GM23338 (cell line): ENCODE measurements around the gene RUBCN. TPM values are rescaled to one million over a fixed set of nuclear protein-coding genes. Genes with fewer than 3 reads are reported as not detected.

Experiments used
- ATAC-seq: fragments of 200-7000 bp; cut with Tn5 transposase; 3 replicates; pipeline ENCODE4 v1.9.1; 2020
- DNase-seq: peaks from one replicate; pipeline ENCODE4 v3.0.0-alpha.2; 2015; ENCODE audit warnings: low spot score
- H2AFZ ChIP-seq: fragments of 200-600 bp; sonication (generic); 2 replicates; pipeline ENCODE4 v1.8.0; 2016; ENCODE audit warnings: antibody characterized with exemption, mild to moderate bottlenecking, moderate library complexity
- H3F3A ChIP-seq: fragments of 200-600 bp; sonication (generic); replicated peaks from 2 replicates; pipeline ENCODE4 v1.8.0; 2017; ENCODE audit warnings: antibody characterized with exemption, mixed run types, low read depth
- H3K27ac ChIP-seq: fragments of 200-600 bp; sonication (generic); 2 replicates; pipeline ENCODE4 v1.6.1; 2016; ENCODE audit warnings: low read depth
- H3K27me3 ChIP-seq: fragments of 200-600 bp; sonication (generic); 2 replicates; pipeline ENCODE4 v1.8.0; 2016; ENCODE audit warnings: mild to moderate bottlenecking, mixed run types, moderate library complexity; ENCODE audit not compliant: insufficient read depth
- H3K36me3 ChIP-seq: fragments of 200-600 bp; sonication (generic); 2 replicates; pipeline ENCODE4 v1.8.0; 2016; ENCODE audit warnings: mild to moderate bottlenecking; ENCODE audit not compliant: insufficient read depth
- H3K4me1 ChIP-seq: fragments of 200-600 bp; sonication (generic); 2 replicates; pipeline ENCODE4 v1.8.0; 2016; ENCODE audit warnings: mild to moderate bottlenecking, moderate library complexity; ENCODE audit not compliant: insufficient read depth
- H3K4me2 ChIP-seq: fragments of 200-600 bp; sonication (generic); 2 replicates; pipeline ENCODE4 v1.7.1; 2017; ENCODE audit warnings: mixed run types
- H3K4me3 ChIP-seq: fragments of 200-600 bp; sonication (generic); 2 replicates; pipeline ENCODE4 v1.6.1; 2016; ENCODE audit warnings: mixed run types
- H3K79me2 ChIP-seq: fragments of 200-600 bp; sonication (generic); replicated peaks from 2 replicates; pipeline ENCODE4 v1.8.0; 2017; ENCODE audit warnings: mild to moderate bottlenecking; ENCODE audit not compliant: insufficient read depth
- H3K9me2 ChIP-seq: fragments of 200-600 bp; sonication (generic); 2 replicates; pipeline ENCODE4 v1.8.0; 2017; ENCODE audit not compliant: insufficient read depth
- H4K20me1 ChIP-seq: fragments of 200-600 bp; sonication (generic); replicated peaks from 2 replicates; pipeline ENCODE4 v1.8.0; 2017; ENCODE audit warnings: mild to moderate bottlenecking; ENCODE audit not compliant: insufficient read depth
- H3K27ac Mint-ChIP-seq: 2 replicates; pipeline ENCODE4 v1.8.0; 2020; ENCODE audit warnings: inconsistent platforms, mild to moderate bottlenecking, moderate library complexity, mixed read lengths
- H3K27me3 Mint-ChIP-seq: 3 replicates; pipeline ENCODE4 v1.8.0; 2022; ENCODE audit warnings: low read depth, mild to moderate bottlenecking, moderate library complexity, mixed read lengths, inconsistent platforms; ENCODE audit not compliant: insufficient read depth, poor library complexity
- H3K36me3 Mint-ChIP-seq: 3 replicates; pipeline ENCODE4 v1.8.0; 2021; ENCODE audit warnings: low read depth, mild to moderate bottlenecking, inconsistent platforms, moderate library complexity, mixed read lengths
- H3K4me1 Mint-ChIP-seq: 3 replicates; pipeline ENCODE4 v1.8.0; 2020; ENCODE audit warnings: mild to moderate bottlenecking, inconsistent platforms, mixed read lengths
- H3K4me3 Mint-ChIP-seq: 3 replicates; pipeline ENCODE4 v1.8.0; 2021; ENCODE audit warnings: moderate library complexity, mild to moderate bottlenecking, inconsistent platforms, mixed read lengths
- H3K9me3 Mint-ChIP-seq: 3 replicates; pipeline ENCODE4 v1.8.0; 2020; ENCODE audit warnings: moderate library complexity, mild to moderate bottlenecking, inconsistent platforms, mixed read lengths
- CREB1 ChIP-seq: fragments of 250-450 bp; sonication (Bioruptor Pico); IDR thresholded peaks from 2 replicates; pipeline ENCODE4 v1.5.0; 2020; ENCODE audit warnings: low read depth, mild to moderate bottlenecking, moderate library complexity
- CTCF ChIP-seq, 2 experiments: fragments of 200-600 bp in 1 of 2; sonication (generic) in 1 of 2; conservative IDR thresholded peaks; 2 replicates each; pipeline versions ENCODE4 v1.5.1 to v1.6.1; 2016 to 2017; ENCODE audit warnings: antibody characterized with exemption in 2 of 2, low read depth in 2 of 2, mild to moderate bottlenecking in 2 of 2, moderate library complexity in 1 of 2
- ETS1 ChIP-seq: IDR thresholded peaks from 2 replicates; pipeline ENCODE4 v1.6.1; 2016; ENCODE audit warnings: antibody characterized with exemption
- EZH2 ChIP-seq: fragments of 200-600 bp; sonication (generic); IDR thresholded peaks from one replicate; pipeline ENCODE4 v1.8.0; 2017; ENCODE audit warnings: antibody characterized with exemption, mild to moderate bottlenecking, low read depth; ENCODE audit not compliant: unreplicated experiment
- EZH2phosphoT487 ChIP-seq: fragments of 200-600 bp; sonication (generic); IDR thresholded peaks from one replicate; pipeline ENCODE4 v1.8.1; 2018; ENCODE audit warnings: antibody characterized with exemption; ENCODE audit not compliant: unreplicated experiment
- JUNB ChIP-seq: IDR thresholded peaks from one replicate; pipeline ENCODE4 v1.6.1; 2016; ENCODE audit warnings: antibody characterized with exemption; ENCODE audit not compliant: unreplicated experiment
- NANOG ChIP-seq: IDR thresholded peaks from 2 replicates; pipeline ENCODE4 v1.6.1; 2016; ENCODE audit warnings: antibody characterized with exemption, borderline replicate concordance
- POLR2AphosphoS5 ChIP-seq: IDR thresholded peaks from 2 replicates; pipeline ENCODE4 v1.6.1; 2016; ENCODE audit warnings: antibody characterized with exemption, low read depth
- REST ChIP-seq: IDR thresholded peaks from one replicate; pipeline ENCODE4 v1.6.1; 2018; ENCODE audit warnings: antibody characterized with exemption; ENCODE audit not compliant: unreplicated experiment
- STAT1 ChIP-seq: IDR thresholded peaks from one replicate; pipeline ENCODE4 v1.6.1; 2016; ENCODE audit warnings: antibody characterized with exemption; ENCODE audit not compliant: unreplicated experiment
- ZNF114 ChIP-seq: fragments of 250-450 bp; sonication (Bioruptor Pico); IDR thresholded peaks from 2 replicates; pipeline ENCODE4 v1.5.0; 2020; ENCODE audit warnings: mild to moderate bottlenecking, moderate library complexity
- ZNF331 ChIP-seq: fragments of 250-450 bp; sonication (Bioruptor Pico); IDR thresholded peaks from 2 replicates; pipeline ENCODE4 v1.5.0; 2020; ENCODE audit warnings: low read depth, mild to moderate bottlenecking, moderate library complexity
- ZNF462 ChIP-seq: fragments of 250-450 bp; sonication (Bioruptor Pico); IDR thresholded peaks from 2 replicates; pipeline ENCODE4 v1.5.0; 2020; ENCODE audit warnings: mild to moderate bottlenecking, moderate library complexity
- polyA plus RNA-seq: library from polyadenylated mRNA; unstranded; fragments of >200 nt; fragmentation: Nextera tagmentation; extraction: Ambion mirVana; gene quantifications from 2 replicates; pipeline ENCODE4 v1.2.1, GENCODE V29; 2016
- total RNA-seq: library from RNA; depleted of rRNA; stranded (reverse); fragments of >200 nt; shearing (Covaris generic); gene quantifications from 2 replicates; pipeline ENCODE4 v1.2.3, GENCODE V29; 2014

The RUBCN gene
- total and polyA plus RNA-seq, 2 experiments from 2014 or later, result 13.1 to 33.2 TPM

- TF ChIP-seq EZH2phosphoT487, result no peak
- no peak for TF ChIP-seq ETS1
- TF ChIP-seq REST, result no peak
- TF ChIP-seq ZNF462 (CRISPR knock-in tag), result no peak
- no peak for TF ChIP-seq NANOG
- no peak for TF ChIP-seq ZNF114 (CRISPR knock-in tag)
- no peak for TF ChIP-seq POLR2AphosphoS5
- TF ChIP-seq EZH2, result no peak
- no peak for TF ChIP-seq ZNF331 (CRISPR knock-in tag)
- TF ChIP-seq CTCF (conservative IDR thresholded peaks at IDR 0.05; ENCODE audit: low read depth in 2 of 2), result no peak
- TF ChIP-seq CREB1 (CRISPR knock-in tag), result no peak
- no peak for TF ChIP-seq JUNB
- no peak for TF ChIP-seq STAT1
- Histone ChIP-seq H3K36me3 (no peaks in the 10 kb centered on the region), H3K79me2 (no peaks in the 10 kb centered on the region), H3K4me1 (no peaks in the 10 kb centered on the region), H3K27ac (no peak overlapping the region), H3F3A (no peaks in the 10 kb centered on the region), H3K9me2 (no peaks in the 10 kb centered on the region), H3K27me3 (no peaks in the 10 kb centered on the region), H4K20me1 (no peaks in the 10 kb centered on the region), H3K4me3 (no peak overlapping the region), H3K4me2 (no peak overlapping the region), H2AFZ (no peak overlapping the region)
- ATAC-seq, result no peak
- Mint-ChIP-seq H3K27ac (no peak overlapping the region), H3K4me3 (no peak overlapping the region), H3K4me1 (no peaks in the 10 kb centered on the region), H3K36me3 (no peaks in the 10 kb centered on the region), H3K9me3 (no peaks in the 10 kb centered on the region), H3K27me3 (peaks cover 2% of the 10 kb centered on the region)
- DNase-seq, result no peak
Observed at GRCh38 chr3:197667968-197668367, 68.7 kb downstream of the RUBCN start.
